Measurements from ENCODE around the gene TBC1D22B.

Gene TBC1D22B

DNA sequence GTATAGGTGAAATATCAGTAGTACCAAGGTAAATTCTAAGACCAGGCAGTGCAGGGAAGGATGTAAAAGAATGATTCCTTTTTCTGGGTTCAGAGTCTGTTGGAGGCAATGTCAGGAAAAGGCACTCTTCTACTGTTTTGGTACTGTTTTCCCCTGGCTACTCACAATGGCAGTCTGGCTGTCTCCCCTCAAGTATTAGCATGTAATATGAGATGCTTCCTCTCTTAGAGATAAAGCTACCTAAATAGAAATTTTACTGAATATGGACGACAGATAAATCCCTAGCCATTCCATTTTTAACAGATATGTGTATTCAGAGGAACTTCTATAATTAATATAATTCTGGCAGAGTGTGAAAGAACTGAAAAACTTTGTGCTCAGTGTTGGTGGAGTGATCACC, 99.7 kb downstream of the TBC1D22B start:
- no peak for DNase-seq (ENCODE audit: low spot score)

DNA sequence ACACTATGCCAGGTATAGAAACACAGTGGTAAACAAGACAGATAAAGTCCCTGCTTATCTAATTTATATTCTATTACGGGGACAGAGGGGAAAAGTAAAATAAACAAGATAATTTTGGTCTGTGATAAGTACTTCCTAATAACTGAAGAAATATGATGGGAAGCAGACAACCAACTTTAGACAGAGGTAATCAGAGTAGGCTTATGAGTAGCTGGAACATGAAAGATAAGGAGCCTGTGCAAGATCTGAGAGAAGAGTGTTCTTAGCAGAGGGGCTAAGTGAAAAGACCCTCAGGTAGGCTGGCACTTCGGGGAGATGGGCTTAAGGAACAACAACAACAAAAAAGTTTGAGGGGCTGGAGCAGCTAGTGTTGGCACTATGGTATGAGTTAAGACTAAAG, 100.3 kb downstream of the TBC1D22B start:
- DNase-seq (ENCODE audit: low spot score): no peak

- DNase-seq (ENCODE audit: low spot score): no peak
Measured at GRCh38 chr6:37359039-37359438, 101.5 kb downstream of the TBC1D22B start.

GRCh38 chr6:37362101-37362828, 104.7 kb downstream of the TBC1D22B start:
- DNase-seq (ENCODE audit: low spot score): no peak

DNA sequence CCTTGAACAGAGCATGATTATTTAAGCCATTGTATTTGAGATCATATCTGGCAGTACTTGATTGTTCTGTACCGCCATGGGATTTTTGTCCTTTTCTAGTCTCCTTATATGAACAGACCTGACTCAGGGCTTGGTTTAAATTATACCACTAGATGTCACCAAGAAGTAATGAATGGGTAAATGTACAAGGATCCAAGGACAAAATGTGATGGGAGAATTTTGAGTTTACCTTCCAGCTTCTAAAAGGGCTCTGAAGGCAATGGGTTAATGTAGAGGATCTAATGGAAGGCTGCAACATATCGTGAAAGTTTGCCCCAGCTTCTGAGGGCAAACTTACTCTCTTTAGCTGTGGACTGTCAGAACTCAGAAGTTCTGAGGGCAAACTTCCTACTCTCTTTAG, 108.2 kb downstream of the TBC1D22B start:
- no peak for DNase-seq (ENCODE audit: low spot score)

GRCh38 chr6:37366910-37367309, 109.3 kb downstream of the TBC1D22B start:
- no peak for DNase-seq (ENCODE audit: low spot score)

DNA sequence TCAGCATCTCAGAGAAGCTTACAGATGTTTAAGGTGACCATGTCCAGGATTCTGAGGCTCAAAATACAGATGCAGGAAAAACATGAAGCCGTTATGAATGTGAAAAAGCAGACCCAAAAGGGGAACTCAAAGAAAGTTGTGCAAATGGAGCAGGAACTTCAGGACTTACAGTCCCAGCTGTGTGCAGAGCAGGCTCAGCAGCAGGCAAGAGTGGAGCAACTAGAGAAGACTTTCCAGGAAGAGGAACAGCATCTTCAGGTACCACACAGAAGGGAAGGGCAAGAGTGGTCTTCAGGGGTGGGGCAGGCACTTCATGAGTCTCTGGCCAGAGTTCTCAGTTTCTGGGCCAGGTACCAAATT, 111.4 kb downstream of the TBC1D22B start:
- no peak for DNase-seq (ENCODE audit: low spot score)

DNA sequence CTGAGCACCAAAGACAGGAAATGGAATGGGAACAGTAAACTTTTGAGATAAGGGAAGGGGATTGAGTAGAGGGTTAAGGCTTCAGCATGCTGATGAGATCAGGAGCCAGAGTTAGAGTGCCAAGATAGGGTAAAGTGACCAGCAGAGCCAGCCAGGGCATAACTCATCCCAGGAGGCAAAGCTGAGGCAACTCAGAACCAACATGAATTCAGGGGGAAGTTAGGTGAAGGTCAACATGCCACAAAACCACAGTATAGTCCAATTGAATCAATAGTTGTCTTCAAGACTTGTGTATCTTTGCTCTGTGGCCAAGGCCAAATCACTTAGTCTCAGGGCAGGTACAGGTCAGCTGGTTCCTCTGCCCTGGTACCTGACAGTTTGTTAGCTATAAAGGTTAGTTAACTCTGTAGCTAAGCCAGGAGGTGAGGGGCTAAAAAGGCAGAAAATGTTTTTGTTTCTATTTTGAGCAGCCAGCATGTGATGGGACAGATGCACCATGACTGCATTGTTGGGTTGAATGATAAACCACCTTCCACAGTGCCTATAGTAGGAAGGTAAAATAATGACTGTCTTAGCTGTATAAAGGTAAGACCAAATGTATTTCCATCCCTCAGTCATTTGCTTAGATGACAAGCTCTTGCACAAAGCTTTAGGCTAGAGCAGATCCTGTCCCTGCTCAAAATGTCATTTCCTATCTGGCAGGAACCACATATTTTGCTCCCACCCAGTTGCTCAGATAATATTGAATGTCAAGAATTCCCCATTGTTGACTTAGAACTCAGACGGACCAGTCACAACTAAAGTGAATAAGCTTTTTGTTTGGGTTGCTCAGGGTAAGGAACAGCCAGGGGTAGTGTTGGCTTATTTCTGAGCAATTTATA, 112.0 kb downstream of the TBC1D22B start:
- no peak for DNase-seq (ENCODE audit: low spot score)

DNA sequence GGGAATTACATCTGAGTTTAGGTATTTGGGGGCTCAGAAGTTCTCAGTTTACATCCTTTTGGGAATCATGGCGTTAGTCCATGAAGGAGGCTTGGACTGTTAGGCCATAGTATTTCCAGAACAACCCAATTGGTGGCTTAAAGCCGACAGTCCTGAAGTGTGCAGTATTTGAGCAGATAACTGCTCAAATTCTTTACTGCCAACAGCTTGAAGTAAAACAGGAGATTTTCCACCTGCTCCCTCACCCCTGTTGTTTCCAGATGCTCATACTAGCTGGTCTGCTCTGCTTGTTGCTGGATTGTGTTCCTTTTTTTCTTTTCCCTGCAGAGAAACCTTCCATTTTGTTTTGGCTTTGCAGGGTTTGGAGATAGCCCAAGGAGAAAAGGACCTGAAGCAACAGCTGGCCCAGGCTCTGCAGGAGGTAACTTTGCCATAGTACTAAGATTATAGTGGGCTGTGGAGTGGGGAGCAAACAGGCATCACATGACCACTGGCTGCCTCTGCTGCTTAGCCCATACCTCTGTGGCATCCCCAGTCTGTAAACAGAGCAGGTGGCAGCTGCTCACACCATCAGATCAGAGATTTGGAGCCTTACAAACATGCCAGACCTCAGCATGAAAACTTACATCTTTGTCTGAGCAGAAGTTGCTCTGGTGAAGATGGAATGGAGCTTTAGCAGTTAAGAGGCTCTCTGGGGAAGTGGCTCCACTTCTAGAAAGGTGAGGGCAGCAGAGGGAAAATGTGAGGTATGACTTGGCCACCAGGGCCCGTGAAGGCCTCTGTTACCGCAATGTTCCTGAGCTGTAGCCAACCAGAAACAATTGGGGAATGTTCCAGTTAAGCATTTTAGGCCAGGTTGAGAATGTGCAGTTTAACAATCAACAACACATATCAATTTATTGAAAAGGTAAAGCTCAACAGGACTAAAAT, 113.8 kb downstream of the TBC1D22B start:
- DNase-seq (ENCODE audit: low spot score): no peak

- DNase-seq (ENCODE audit: low spot score): no peak
Measured at GRCh38 chr6:37372116-37372515, 114.5 kb downstream of the TBC1D22B start.

DNA sequence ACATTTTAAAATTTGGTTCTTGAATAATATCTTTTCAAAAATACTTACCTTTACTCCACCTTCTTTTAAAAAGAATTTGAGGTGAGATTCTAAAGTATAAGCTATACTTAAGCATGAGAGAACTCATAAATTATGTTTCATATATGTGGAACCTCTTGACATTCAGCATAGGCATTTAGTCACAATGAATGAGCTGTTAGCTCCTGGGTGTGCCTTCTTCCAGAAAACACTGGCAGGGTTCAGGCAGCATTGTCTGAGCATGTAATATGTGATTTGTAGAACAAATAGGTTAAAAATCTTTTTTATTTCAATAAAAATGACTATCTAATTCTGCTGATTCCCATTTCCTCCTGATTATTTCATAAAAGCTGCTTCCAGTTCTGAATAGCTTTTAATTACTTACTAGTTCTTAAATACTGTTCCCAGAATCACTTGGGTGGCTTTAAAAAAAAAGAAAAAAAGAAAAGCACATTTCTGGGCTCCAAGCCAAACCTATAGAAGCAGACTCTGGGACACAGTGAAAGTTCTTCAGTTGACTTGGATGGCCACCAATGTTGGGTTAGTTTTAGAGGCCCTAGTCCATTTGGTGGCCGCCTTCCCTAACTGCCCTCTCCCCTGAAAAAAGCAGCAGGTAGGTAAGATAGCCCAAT, 116.4 kb downstream of the TBC1D22B start:
- no peak for DNase-seq (ENCODE audit: low spot score)

DNA sequence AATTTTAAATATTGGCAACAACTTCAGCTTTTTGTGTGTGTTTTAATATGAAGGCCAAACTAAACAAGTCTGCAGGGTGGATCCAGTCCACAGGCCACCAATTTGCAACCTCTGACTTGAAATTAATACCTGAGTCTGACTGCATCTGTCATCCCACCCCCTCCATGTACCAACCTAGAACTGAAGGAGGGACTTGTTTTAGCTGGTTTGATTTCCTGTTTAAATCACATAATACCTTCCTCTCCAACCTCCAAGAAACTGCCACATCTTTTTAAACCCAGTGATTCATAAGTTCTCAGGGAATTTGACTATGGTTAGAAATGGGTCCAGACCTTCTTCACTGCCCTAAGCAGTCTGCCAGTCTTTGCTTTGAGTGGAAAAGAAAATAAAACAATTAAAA, 117.8 kb downstream of the TBC1D22B start:
- no peak for DNase-seq (ENCODE audit: low spot score)

DNA sequence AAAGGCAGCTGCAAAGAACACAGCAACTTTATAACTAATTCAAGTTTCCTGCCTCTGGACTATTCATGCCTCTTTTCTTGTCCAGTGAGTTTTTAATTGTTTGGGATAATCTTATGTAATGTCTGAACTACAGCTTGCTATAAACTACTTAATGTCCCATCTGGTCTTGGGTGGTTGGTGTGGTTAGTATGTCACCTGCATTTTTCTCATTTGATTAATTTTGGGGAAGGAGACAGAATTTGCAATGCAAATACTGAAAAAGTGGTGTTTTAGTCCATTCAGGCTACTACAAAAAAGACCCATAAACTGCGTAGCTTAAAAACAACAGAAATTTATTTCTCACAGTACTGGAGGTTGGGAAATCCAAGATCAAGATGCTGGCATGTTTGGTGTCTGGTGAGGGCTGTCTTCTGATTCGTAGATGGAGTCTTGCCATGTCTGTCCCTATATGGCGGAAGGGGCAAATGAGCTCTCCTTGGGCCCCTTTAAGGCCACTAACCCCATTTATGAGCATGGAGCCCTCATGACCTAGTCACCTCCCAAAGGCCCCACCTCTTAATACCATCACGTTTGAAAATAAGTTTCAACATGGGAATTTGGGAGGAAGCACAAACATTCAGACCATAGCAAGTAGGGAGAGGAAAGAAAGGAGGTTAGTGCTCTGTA, 118.6 kb downstream of the TBC1D22B start:
- DNase-seq (ENCODE audit: low spot score): no peak

DNA sequence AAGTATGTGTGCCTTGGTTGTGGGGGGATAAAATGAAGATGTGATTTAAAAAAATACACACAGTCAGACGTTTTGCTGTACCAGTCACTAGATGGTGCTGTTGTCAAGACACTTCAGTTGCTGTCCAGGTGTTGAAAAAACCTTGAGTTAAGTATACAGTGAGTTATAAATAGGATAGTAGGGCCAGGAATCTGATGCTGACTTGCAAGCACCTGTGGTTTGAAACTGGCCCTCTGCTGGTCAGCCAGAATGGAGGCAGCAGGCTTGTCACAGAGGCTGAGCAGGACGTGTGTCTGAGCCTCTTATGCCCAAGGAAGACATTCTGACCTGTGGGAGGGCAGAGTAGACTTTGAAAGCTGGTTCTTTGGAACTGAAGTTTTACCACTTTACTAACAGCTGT, 124.0 kb downstream of the TBC1D22B start:
- DNase-seq (ENCODE audit: low spot score): peak; percentile 6
